T follicular helper cell (primary cell): ENCODE results near the gene TLX2.

Source experiments
- DNase-seq: peaks from one replicate; pipeline ENCODE4 v3.0.0-alpha.2; 2020; ENCODE audit warnings: low read depth

TLX2 gene

GRCh38 chr2:74511104-74511989, 2.9 kb upstream of the TLX2 start:
- no peak for DNase-seq

GRCh38 chr2:74512744-74513604, 1.3 kb upstream of the TLX2 start:
- no peak for DNase-seq

DNA sequence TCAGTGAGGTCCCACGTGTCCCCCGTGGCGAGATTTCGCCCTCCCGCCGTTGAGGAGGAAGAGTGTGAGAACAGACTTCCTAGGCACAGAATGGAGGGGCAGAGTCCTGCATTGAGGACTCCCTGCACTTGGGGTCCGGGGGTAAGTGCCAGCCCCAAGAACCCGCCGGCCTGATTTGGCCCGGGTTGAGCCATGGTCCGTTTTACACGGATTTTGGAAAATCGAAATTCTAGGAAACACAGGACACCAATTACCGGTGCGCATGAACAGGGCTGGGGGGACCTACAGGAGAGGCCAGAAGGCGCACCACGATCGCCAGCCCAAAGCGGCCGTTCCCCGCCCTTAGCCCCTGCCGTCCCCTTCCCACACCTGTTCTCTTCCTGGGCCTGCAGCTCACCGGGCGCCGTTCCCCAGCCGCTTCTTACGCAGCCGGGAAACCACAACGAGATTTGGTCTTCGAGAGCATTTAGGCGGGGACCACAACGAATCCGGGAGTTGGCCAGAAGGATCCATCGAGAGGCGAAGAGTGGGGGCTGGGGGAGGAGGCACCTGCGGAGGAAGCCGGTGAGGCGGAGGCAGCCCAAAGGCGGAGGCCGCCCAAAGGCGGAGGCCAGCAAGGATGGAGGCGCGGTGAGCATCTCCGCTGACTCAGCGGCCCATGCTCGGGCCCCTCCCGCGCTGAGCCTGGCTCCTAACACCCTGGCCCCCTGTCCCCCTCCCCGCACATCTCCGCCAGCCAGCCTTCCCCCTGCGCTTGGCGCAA, 464 bp upstream of the TLX2 start:
- DNase-seq, result no peak

DNA sequence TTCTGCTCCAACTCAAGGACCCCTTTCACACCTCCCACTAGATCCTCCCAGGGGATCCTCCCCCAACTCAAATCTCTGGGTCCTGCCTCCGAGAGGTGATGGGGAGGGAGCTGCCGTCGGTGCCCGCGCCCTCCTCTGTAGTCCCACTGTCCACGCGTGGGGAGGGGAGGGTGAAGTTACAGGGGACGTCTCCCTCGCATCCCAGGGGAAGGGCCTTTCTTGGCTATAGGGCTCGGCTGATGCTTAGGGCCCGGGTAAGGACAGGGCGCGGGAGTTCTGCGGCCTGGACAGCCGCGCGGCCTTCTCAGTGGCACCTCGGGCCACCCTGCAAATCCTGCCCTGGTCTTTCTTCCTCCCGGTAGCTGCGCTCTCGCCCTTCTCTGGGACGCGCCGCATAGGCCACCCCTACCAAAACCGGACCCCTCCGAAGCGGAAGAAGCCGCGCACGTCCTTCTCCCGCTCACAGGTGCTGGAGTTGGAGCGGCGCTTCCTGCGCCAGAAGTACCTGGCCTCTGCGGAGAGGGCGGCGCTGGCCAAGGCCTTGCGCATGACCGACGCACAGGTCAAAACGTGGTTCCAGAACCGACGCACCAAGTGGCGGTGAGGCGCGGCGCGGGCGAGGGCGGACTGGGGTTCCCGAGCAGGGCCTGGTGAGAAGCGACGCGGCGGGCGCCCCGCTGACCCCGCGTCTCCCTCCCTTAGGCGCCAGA, 1.2 kb downstream of the TLX2 start:
- no peak for DNase-seq

- peak; percentile 58 for DNase-seq
These were observed 1.9 kb downstream of the TLX2 start for GRCh38 chr2:74515981-74516633.

- DNase-seq, result no peak
These were observed 2.4 kb downstream of the TLX2 start for GRCh38 chr2:74516650-74517049.

- no peak for DNase-seq
These were observed 8.3 kb downstream of the TLX2 start for GRCh38 chr2:74522516-74522915.

GRCh38 chr2:74524005-74524404, 9.8 kb downstream of the TLX2 start:
- DNase-seq, result no peak

DNA sequence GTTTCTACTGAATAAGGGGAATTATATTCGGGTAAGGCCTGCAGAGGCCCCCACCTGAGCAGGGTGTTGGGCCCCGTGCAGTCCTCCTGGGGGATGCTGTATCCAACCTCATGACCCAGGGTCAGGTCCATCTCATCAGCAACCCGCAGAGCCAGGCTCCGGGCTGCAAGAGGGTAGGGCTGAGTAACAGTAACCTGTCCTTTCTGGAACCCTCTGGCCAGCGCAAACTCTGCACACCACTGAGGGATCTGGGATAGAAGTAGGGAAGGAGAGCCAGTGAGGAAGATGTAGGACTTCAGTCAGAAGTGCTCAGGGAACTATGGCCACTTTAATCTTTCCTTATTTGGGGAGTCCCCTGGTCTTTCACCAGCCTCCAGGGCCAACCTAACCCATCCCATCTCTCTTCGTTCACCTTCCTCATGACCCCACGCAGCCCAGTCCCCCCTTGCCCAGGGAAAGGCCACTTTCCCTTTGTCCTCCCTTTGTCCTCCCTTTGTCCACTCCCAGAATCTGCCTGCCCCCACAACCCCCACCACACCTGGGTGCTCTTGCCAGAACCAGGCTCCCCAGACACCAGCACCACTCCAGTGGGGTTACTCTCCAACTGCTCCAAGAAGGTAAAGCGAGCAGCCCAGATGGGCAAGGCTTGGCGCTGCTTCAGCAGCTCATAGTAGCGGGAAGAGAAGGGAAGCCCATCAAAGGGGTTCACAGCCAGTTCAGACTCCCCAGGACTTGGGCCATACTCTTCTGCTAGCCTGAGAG, 10.9 kb downstream of the TLX2 start:
- DNase-seq, result no peak

GRCh38 chr2:74525717-74526648, 11.7 kb downstream of the TLX2 start, which contains the start of gene DQX1:
Gene DQX1, minus strand, starts transcription at chr2:74526231. Its CDS starts 502 bp downstream, at chr2:74525729.
- no peak for DNase-seq

GRCh38 chr2:74526649-74527230, 12.5 kb downstream of the TLX2 start:
- DNase-seq, result no peak

DNA sequence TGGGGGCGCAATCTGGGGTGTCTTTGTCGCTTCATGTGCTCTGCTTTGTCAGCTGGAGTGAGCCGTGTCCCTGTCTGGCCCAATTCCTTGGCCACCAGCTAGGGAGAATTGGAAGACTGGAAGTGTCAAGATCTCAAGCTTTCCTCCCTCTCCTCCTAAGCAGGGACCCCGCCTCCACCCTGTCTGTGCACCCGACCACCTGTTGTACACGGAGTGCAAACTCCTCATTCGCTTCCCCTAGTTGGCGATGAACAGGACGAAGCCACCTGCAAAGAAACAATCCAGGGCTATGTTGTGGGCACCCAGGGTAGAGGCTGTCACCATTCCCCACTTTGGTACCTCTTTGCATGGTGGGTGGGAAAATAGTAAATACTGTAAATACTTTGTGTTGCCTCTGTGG, 13.5 kb downstream of the TLX2 start:
- DNase-seq, result no peak

- no peak for DNase-seq
These were observed 14.5 kb downstream of the TLX2 start for GRCh38 chr2:74528600-74529356.

DNA sequence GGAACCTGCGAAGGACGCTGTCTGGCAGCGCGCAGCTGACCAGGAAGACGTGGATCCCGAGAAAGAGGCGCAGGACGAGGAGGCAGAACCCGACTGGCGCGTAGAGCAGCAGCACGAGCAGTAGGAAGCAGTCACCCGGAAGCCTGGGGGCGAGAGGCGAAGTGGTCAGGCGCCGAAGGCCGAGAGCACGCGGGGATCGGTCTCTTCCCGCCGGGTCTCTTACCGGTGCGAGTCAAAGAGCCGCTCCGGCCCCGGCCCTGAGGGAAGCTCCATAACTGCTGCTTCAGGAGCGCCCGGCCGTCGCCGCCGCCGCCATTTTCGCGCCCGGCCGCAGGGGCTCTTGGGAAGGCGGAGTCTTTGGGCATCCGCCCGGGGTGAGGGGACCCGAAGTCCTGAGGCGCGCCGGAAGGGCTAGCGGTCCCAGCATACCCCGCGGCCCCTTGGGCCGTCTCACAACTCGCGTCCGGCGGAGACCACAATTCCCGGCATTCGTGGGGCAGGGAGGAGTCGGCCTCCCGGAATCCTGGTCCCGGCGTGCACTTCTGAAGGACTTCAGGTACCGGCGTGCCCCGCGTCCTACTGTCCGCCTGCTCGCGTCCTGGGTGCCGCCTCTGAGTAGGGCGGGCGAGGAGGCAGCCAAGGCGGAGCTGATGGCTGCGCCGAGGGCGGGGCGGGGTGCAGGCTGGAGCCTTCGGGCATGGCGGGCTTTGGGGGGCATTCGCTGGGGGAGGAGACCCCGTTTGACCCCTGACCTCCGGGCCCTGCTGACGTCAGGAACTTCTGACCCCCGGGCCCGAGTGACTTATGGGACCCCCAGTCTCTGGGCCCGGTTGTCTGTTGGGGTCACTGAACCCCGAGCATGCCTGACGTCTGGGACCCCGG, 15.3 kb downstream of the TLX2 start, which contains the start of the genes AUP1 and HTRA2:
AUP1 (minus strand) TSS at position 350 of the 882 bp plus-strand sequence; CDS start at position 273, 77 bp downstream.
HTRA2 (plus strand) TSS at position 577 of the 882 bp plus-strand sequence; CDS start at position 651, 74 bp downstream.
- peak; percentile 74 for DNase-seq

DNA sequence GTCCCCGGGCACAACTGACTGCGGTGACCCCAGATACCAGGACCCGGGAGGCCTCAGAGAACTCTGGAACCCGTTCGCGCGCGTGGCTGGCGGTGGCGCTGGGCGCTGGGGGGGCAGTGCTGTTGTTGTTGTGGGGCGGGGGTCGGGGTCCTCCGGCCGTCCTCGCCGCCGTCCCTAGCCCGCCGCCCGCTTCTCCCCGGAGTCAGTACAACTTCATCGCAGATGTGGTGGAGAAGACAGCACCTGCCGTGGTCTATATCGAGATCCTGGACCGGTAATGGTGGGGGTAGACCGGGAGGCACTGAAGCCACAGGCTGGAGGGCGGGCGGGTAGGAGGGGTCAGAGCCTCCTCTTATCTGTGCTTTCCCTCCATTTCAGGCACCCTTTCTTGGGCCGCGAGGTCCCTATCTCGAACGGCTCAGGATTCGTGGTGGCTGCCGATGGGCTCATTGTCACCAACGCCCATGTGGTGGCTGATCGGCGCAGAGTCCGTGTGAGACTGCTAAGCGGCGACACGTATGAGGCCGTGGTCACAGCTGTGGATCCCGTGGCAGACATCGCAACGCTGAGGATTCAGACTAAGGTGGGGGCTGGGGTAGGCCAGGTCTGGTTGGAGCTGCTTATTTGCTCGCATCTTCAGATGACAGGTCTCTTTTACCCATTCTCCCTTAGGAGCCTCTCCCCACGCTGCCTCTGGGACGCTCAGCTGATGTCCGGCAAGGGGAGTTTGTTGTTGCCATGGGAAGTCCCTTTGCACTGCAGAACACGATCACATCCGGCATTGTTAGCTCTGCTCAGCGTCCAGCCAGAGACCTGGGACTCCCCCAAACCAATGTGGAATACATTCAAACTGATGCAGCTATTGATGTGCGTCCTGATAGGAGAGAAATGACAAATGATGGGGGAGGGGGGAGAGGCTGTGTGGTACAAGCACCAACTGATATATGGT, 16.3 kb downstream of the TLX2 start:
- no peak for DNase-seq
